Mesendoderm (in vitro differentiated cells): ENCODE results near the gene CMTM3.
"Not testable (repeated sequence)": the region's sequence is repeated elsewhere in the genome, so short reads cannot be mapped to it uniquely, and the experiment has no call there.

Experiments
- DNase-seq: peaks from one replicate; pipeline ENCODE4 v3.0.0; 2013
- H2AK5ac ChIP-seq: 2 replicates; pipeline ENCODE4 v1.6.1; 2013; ENCODE audit warnings: low read length, inconsistent platforms
- H2BK120ac ChIP-seq: 2 replicates; pipeline ENCODE4 v1.6.1; 2013; ENCODE audit warnings: low read depth, mild to moderate bottlenecking, low read length, moderate library complexity, mixed read lengths
- H2BK15ac ChIP-seq: replicated peaks from 2 replicates; pipeline ENCODE4 v1.6.1; 2013; ENCODE audit warnings: low read depth, mild to moderate bottlenecking, moderate library complexity
- H2BK5ac ChIP-seq: 2 replicates; pipeline ENCODE4 v1.6.1; 2013; ENCODE audit warnings: low read length, inconsistent platforms
- H3K18ac ChIP-seq: 2 replicates; pipeline ENCODE4 v1.6.1; 2013; ENCODE audit warnings: mild to moderate bottlenecking, low read length, mixed read lengths
- H3K23ac ChIP-seq: one replicate; pipeline ENCODE4 v1.6.1; 2013; ENCODE audit warnings: low read length
- H3K27ac ChIP-seq: 2 replicates; pipeline ENCODE4 v1.5.1; 2013; ENCODE audit warnings: low read depth, mild to moderate bottlenecking, inconsistent platforms, low read length, moderate library complexity
- H3K27me3 ChIP-seq: 2 replicates; pipeline ENCODE4 v1.6.1; 2013; ENCODE audit warnings: low read length, control low read depth, mild to moderate bottlenecking, inconsistent platforms; ENCODE audit not compliant: insufficient read depth, poor library complexity
- H3K36me3 ChIP-seq: 2 replicates; pipeline ENCODE4 v1.6.1; 2013; ENCODE audit warnings: low read length, inconsistent platforms; ENCODE audit not compliant: control insufficient read depth, insufficient read depth
- H3K4ac ChIP-seq: one replicate; pipeline ENCODE4 v1.6.1; 2013; ENCODE audit warnings: low read depth, mild to moderate bottlenecking, low read length, moderate library complexity
- H3K4me1 ChIP-seq: 2 replicates; pipeline ENCODE4 v1.6.1; 2013; ENCODE audit warnings: low read depth, low read length, inconsistent platforms; ENCODE audit not compliant: control insufficient read depth
- H3K4me2 ChIP-seq: 2 replicates; pipeline ENCODE4 v1.6.1; 2013; ENCODE audit warnings: low read length
- H3K4me3 ChIP-seq: 2 replicates; pipeline ENCODE4 v1.5.1; 2013; ENCODE audit warnings: mild to moderate bottlenecking, low read length
- H3K56ac ChIP-seq: one replicate; pipeline ENCODE4 v1.6.1; 2013; ENCODE audit warnings: low read length
- H3K79me1 ChIP-seq: 2 replicates; pipeline ENCODE4 v1.6.1; 2013; ENCODE audit warnings: low read length, inconsistent platforms
- H3K79me2 ChIP-seq: 2 replicates; pipeline ENCODE4 v1.6.1; 2013; ENCODE audit warnings: mild to moderate bottlenecking, low read length; ENCODE audit not compliant: control insufficient read depth, insufficient read depth
- H3K9ac ChIP-seq: 2 replicates; pipeline ENCODE4 v1.6.1; 2013; ENCODE audit warnings: low read length, inconsistent platforms
- H4K5ac ChIP-seq: one replicate; pipeline ENCODE4 v1.6.1; 2013; ENCODE audit warnings: low read length
- H4K8ac ChIP-seq: one replicate; pipeline ENCODE4 v1.6.1; 2013; ENCODE audit warnings: low read depth, mild to moderate bottlenecking, control low read depth, low read length, moderate library complexity
- WGBS: extraction: QIAGEN DNeasy Blood & Tissue Kit; methylation state at CpG from one replicate; pipeline ENCODE4 v1.1.7; 2013; ENCODE audit warnings: low lambda C conversion rate, missing lambda C conversion rate; ENCODE audit not compliant: insufficient coverage; ENCODE audit errors: extremely low coverage; 5-methylcytosine and 5-hydroxymethylcytosine counted together

Gene CMTM3

DNA sequence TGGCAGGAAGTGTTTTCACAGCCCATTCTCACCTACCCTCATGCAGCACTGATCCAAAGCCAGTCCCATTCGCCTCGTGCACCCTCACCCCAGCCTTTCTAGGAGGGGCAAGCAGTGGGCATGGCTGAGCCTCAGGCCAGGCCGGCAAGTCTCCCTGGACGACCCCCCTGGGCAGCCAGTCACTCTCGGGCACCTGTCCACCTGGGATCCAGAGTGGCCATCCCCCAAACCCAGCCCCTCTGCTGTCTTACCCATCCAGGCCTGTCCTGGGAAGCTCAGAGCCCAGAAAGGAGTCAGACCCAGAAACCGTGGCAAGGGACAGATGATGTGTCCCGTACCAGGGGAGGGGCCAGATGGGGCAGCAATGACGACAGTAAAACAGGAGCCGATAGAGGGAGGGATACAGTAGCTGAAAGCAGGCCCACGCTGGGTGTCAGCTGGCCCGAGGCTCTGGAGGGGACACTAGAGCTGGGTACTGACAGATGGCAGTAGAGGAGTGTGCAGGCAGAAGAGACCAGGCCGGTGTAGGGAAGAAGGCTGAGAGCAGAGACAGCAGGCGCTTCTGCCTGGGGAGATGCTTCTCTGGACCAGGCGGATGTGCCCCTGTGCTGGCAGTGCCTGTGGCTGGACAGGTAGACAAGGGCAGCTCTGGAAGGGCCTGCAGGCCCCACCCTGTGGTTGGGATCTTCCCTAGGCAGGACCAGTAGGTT is 5.8 kb downstream of the CMTM3 start:
- no peak overlapping the region for H3K4ac ChIP-seq
- H3K79me2 ChIP-seq: peaks cover 5% of the 10 kb centered on the region
- no peak overlapping the region for H2BK120ac ChIP-seq
- H2BK15ac ChIP-seq: no peak overlapping the region
- DNase-seq: no peak
- H3K27ac ChIP-seq: no peak overlapping the region
- H3K56ac ChIP-seq: no peak overlapping the region
- no peak overlapping the region for H4K5ac ChIP-seq
- no peak overlapping the region for H3K18ac ChIP-seq
- H2AK5ac ChIP-seq: no peak overlapping the region
- no peak overlapping the region for H2BK5ac ChIP-seq
- H3K4me2 ChIP-seq: no peak overlapping the region
- H3K27me3 ChIP-seq: no peaks in the 10 kb centered on the region
- no CpG with 5 or more reads among the region's 14 CpGs for WGBS
- no peak overlapping the region for H3K23ac ChIP-seq
- peaks cover 11% of the 10 kb centered on the region for H3K4me1 ChIP-seq
- no peak overlapping the region for H4K8ac ChIP-seq
- peaks cover 8% of the 10 kb centered on the region for H3K36me3 ChIP-seq
- H3K79me1 ChIP-seq: peaks cover 3% of the 10 kb centered on the region
- H3K9ac ChIP-seq: no peak overlapping the region
- no peak overlapping the region for H3K4me3 ChIP-seq

DNA sequence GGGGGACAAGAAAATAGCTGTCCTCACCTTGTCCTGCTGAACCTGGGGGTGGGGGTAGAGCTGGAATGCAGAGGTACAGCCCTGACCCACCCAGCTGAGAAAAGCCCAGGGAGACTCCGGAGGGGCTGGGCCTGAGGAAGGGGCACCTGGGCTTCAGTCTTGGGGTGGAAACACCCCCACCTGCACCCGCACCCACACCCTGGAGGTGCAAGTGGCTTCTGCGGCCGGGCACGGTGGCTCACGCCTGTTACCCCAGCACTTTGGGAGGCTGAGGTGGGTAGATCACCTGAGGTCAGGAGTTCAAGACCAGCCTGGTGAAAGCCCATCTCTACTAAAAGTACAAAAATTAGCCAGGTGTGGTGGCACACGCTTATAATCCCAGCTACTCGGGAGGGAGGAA is 7.4 kb downstream of the CMTM3 start:
- H3K9ac ChIP-seq, H3K27ac ChIP-seq, H3K4ac ChIP-seq, H3K18ac ChIP-seq, DNase-seq, H2BK15ac ChIP-seq, H4K5ac ChIP-seq, H3K79me2 ChIP-seq, H2AK5ac ChIP-seq, H3K79me1 ChIP-seq, H2BK120ac ChIP-seq, H4K8ac ChIP-seq, H3K23ac ChIP-seq, H3K56ac ChIP-seq, H3K36me3 ChIP-seq, H3K4me3 ChIP-seq, H3K4me2 ChIP-seq, H2BK5ac ChIP-seq, H3K27me3 ChIP-seq: not testable (repeated sequence)
- no CpG with 5 or more reads among the region's 8 CpGs for WGBS
- H3K4me1 ChIP-seq: peaks cover 13% of the 10 kb centered on the region

DNA sequence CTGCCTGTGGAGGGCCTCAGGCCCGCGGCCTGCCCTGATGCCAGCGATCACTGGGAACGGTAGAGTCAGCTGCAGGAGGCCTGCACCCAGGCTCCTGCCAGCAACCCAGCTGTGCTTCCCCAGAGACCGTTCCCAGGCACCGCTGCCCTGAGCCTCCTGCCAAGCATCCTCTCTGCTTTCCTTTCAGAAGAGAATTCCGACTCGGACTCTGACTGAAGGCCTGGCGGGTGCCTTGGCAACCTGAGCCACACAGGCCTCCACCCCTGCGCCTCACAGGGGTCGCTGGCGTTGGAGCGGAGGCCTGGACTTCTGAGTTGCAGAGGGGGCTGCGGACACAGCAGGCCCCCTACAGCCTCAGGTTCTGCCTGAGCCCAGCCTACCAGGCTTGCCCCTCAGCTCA is 7.9 kb downstream of the CMTM3 start:
- H3K4me1 ChIP-seq: peaks cover 13% of the 10 kb centered on the region
- peaks cover 8% of the 10 kb centered on the region for H3K36me3 ChIP-seq

DNA sequence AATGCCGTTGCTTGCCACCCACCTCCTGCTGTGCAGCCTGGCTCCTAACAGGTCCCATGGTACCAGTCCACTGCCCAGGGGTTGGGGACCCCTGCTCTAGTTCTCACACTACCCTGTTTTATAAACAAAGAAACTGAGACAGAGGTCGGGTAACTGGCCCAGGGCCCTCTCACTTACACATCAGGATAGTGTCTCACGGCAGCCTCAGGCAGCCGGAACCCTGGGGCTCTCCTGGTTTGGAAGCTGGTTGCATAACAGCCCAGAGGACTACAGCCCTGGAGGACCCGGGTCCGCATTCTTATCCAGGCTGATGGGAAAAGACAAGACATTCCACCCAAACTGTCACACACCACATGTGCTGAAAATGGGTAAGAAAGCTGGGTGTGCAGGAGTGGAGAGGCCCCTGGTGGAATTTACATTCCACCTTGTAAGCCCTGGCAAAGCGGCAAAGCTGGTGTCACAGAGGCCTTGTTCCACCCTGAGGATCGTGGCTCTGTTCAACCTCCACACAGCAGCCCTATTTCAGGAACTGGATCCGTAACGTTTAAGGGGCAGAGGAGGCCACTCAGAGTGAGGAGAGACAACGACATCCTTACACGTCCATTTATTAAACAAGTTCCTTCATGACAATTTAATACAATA is 9.8 kb downstream of the CMTM3 start:
- Histone ChIP-seq H3K9ac (no peak overlapping the region), H2AK5ac (no peak overlapping the region), H3K79me1 (no peaks in the 10 kb centered on the region), H2BK120ac (no peak overlapping the region), H3K23ac (no peak overlapping the region), H3K4me1 (peaks cover 20% of the 10 kb centered on the region), H3K4me2 (no peak overlapping the region), H3K27me3 (no peaks in the 10 kb centered on the region), H3K27ac (no peak overlapping the region), H4K5ac (no peak overlapping the region), H4K8ac (no peak overlapping the region), H2BK5ac (no peak overlapping the region), H3K4ac (no peak overlapping the region), H3K18ac (no peak overlapping the region), H3K56ac (no peak overlapping the region), H2BK15ac (no peak overlapping the region), H3K79me2 (no peaks in the 10 kb centered on the region), H3K36me3 (peaks cover 8% of the 10 kb centered on the region), H3K4me3 (no peak overlapping the region)
- no peak for DNase-seq
- no CpG with 5 or more reads among the region's 12 CpGs for WGBS

More for the DNA sequence above, 7.9 kb downstream of the CMTM3 start:
- Histone ChIP-seq H3K27ac (no peak overlapping the region), H2AK5ac (no peak overlapping the region), H3K18ac (no peak overlapping the region), H3K23ac (no peak overlapping the region), H3K4me2 (no peak overlapping the region), H2BK5ac (no peak overlapping the region), H2BK120ac (no peak overlapping the region), H3K4me3 (no peak overlapping the region), H3K79me2 (no peaks in the 10 kb centered on the region), H4K5ac (no peak overlapping the region), H3K4ac (no peak overlapping the region), H2BK15ac (no peak overlapping the region), H3K27me3 (no peaks in the 10 kb centered on the region), H3K9ac (no peak overlapping the region), H3K56ac (no peak overlapping the region), H3K79me1 (no peaks in the 10 kb centered on the region), H4K8ac (no peak overlapping the region)
- no peak for DNase-seq
- no CpG with 5 or more reads among the region's 14 CpGs for WGBS

DNA sequence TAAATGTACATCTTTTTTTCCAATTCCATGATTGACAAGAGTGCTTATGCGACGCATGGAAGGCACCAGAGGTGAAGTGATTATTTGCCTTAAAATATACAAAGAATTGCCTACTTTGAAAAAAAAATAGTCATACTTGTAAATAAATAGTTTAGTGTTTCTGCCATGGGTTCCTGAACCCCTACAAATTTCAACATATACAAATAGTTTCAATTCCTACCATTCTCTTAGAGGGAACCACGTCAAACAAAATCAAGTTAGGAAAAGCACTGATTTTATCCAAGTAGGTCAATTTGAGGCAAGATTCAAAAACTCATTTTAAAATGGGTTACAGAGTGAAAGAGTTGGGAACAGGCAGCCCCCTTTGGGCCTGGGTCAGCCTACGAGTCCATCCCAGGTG is 11.7 kb downstream of the CMTM3 start:
- H3K27me3 ChIP-seq: no peaks in the 10 kb centered on the region
- H2BK5ac ChIP-seq: peak overlapping the region; percentile 62
- H3K18ac ChIP-seq: peak overlapping the region; percentile 65
- H3K4me2 ChIP-seq: no peak overlapping the region
- H3K4me1 ChIP-seq: peaks cover 18% of the 10 kb centered on the region
- no peak overlapping the region for H3K4me3 ChIP-seq
- WGBS: no CpG with 5 or more reads among the region's 4 CpGs
- H4K5ac ChIP-seq: no peak overlapping the region
- no peak for DNase-seq
- peak overlapping the region; percentile 57 for H3K27ac ChIP-seq
- H3K23ac ChIP-seq: no peak overlapping the region
- no peak overlapping the region for H3K4ac ChIP-seq
- no peak overlapping the region for H2AK5ac ChIP-seq
- no peak overlapping the region for H2BK15ac ChIP-seq
- H2BK120ac ChIP-seq: no peak overlapping the region
- H3K79me2 ChIP-seq: no peaks in the 10 kb centered on the region
- H3K36me3 ChIP-seq: peaks cover 8% of the 10 kb centered on the region
- H3K79me1 ChIP-seq: no peaks in the 10 kb centered on the region
- peak overlapping the region; percentile 42 for H3K9ac ChIP-seq
- peak overlapping the region; percentile 44 for H3K56ac ChIP-seq
- no peak overlapping the region for H4K8ac ChIP-seq
